HEK293 (cell line): ENCODE measurements around the gene DOCK1.

Experiments
- CTCF ChIA-PET: fragments of 350-600 bp; formaldehyde crosslinking; extraction: SDS; loops from one replicate; lab custom pipeline; 2021; ENCODE audit warnings: antibody characterized with exemption; lab: Yijun Ruan, JAX
- POLR2A ChIA-PET: fragments of 300-600 bp; formaldehyde crosslinking; extraction: SDS; loops from one replicate; lab custom pipeline; 2020; ENCODE audit warnings: antibody characterized with exemption, inconsistent platforms; lab: Yijun Ruan, JAX
- H3K27ac ChIP-seq: fragments of 200-500 bp; sonication (Bioruptor generic); 2 replicates; pipeline ENCODE4 v1.5.1; 2014; ENCODE audit warnings: low read depth, low read length, control low read depth, inconsistent platforms; ENCODE audit errors: extremely low read depth
- H3K36me3 ChIP-seq, 2 experiments: fragments of 200-500 bp in 1 of 2; sonication (Bioruptor generic) in 1 of 2; 1 replicate in 1 of 2; 2 replicates in 1 of 2; pipeline ENCODE4 v1.5.1; 2014 to 2017; ENCODE audit warnings: inconsistent platforms in 2 of 2, low read length in 2 of 2; ENCODE audit not compliant: control insufficient read depth in 2 of 2, insufficient read depth in 1 of 2
- H3K4me1 ChIP-seq: fragments of 200-500 bp; sonication (Bioruptor generic); 2 replicates; pipeline ENCODE4 v1.5.1; 2014; ENCODE audit warnings: mild to moderate bottlenecking, low read length, inconsistent platforms; ENCODE audit not compliant: control insufficient read depth, insufficient read depth
- H3K4me3 ChIP-seq: 2 replicates; pipeline ENCODE4 v1.5.1; 2011; ENCODE audit warnings: low read depth, mild to moderate bottlenecking, control low read depth, low read length, moderate library complexity
- H3K9me3 ChIP-seq: fragments of 200-500 bp; sonication (Bioruptor generic); 2 replicates; pipeline ENCODE4 v1.5.1; 2014; ENCODE audit warnings: low read depth, low read length, inconsistent platforms; ENCODE audit not compliant: control insufficient read depth, insufficient read depth
- EGR2 ChIP-seq: fragments of 450-650 bp; formaldehyde crosslinking; IDR thresholded peaks from 2 replicates; pipeline ENCODE4 v1.5.1; 2016; ENCODE audit warnings: low read depth, missing biosample characterization, missing genetic modification characterization
- FEZF1 ChIP-seq: fragments of 450-650 bp; formaldehyde crosslinking; IDR thresholded peaks from 2 replicates; pipeline ENCODE4 v1.5.1; 2016; ENCODE audit warnings: missing biosample characterization, missing genetic modification characterization
- KLF7 ChIP-seq: fragments of 450-650 bp; formaldehyde crosslinking; IDR thresholded peaks from 2 replicates; pipeline ENCODE4 v1.5.1; 2016; ENCODE audit warnings: missing biosample characterization, missing genetic modification characterization, borderline replicate concordance
- OSR2 ChIP-seq: fragments of 450-650 bp; formaldehyde crosslinking; IDR thresholded peaks from 2 replicates; pipeline ENCODE4 v1.5.1; 2016; ENCODE audit warnings: missing biosample characterization, missing genetic modification characterization
- PRDM1 ChIP-seq: fragments of 450-650 bp; formaldehyde crosslinking; IDR thresholded peaks from 2 replicates; pipeline ENCODE4; 2016; ENCODE audit warnings: missing biosample characterization, missing genetic modification characterization
- YY2 ChIP-seq: fragments of 450-650 bp; formaldehyde crosslinking; IDR thresholded peaks from 2 replicates; pipeline ENCODE4 v1.5.1; 2016; ENCODE audit warnings: missing biosample characterization, missing genetic modification characterization
- ZNF114 ChIP-seq: fragments of 450-650 bp; formaldehyde crosslinking; IDR thresholded peaks from 2 replicates; pipeline ENCODE4 v1.5.0; 2017; ENCODE audit warnings: missing biosample characterization, missing genetic modification characterization
- ZNF133 ChIP-seq: fragments of 450-650 bp; formaldehyde crosslinking; IDR thresholded peaks from 2 replicates; pipeline ENCODE4 v1.5.1; 2016; ENCODE audit warnings: missing biosample characterization, missing genetic modification characterization
- ZNF221 ChIP-seq: fragments of 450-650 bp; formaldehyde crosslinking; IDR thresholded peaks from 2 replicates; pipeline ENCODE4 v1.5.1; 2017; ENCODE audit warnings: missing biosample characterization, missing genetic modification characterization, borderline replicate concordance
- ZNF292 ChIP-seq: fragments of 450-650 bp; formaldehyde crosslinking; IDR thresholded peaks from 2 replicates; pipeline ENCODE4 v1.5.1; 2016; ENCODE audit warnings: low read depth, missing biosample characterization, missing genetic modification characterization, borderline replicate concordance
- ZNF48 ChIP-seq: fragments of 450-650 bp; formaldehyde crosslinking; IDR thresholded peaks from 2 replicates; pipeline ENCODE4 v1.5.1; 2016; ENCODE audit warnings: missing biosample characterization, missing genetic modification characterization
- ZNF529 ChIP-seq: fragments of 450-650 bp; formaldehyde crosslinking; IDR thresholded peaks from 2 replicates; pipeline ENCODE4 v1.5.1; 2017; ENCODE audit warnings: missing genetic modification characterization, missing biosample characterization; ENCODE audit not compliant: insufficient replicate concordance
- ZNF555 ChIP-seq: fragments of 450-650 bp; formaldehyde crosslinking; conservative IDR thresholded peaks from 2 replicates; pipeline ENCODE4 v1.5.1; 2017; ENCODE audit warnings: missing biosample characterization, mild to moderate bottlenecking, missing genetic modification characterization, inconsistent platforms
- ZNF629 ChIP-seq: fragments of 450-650 bp; formaldehyde crosslinking; IDR thresholded peaks from 2 replicates; pipeline ENCODE4 v1.5.1; 2017; ENCODE audit warnings: missing biosample characterization, missing genetic modification characterization
- ZNF654 ChIP-seq: fragments of 450-650 bp; formaldehyde crosslinking; IDR thresholded peaks from 2 replicates; pipeline ENCODE4 v1.5.1; 2016; ENCODE audit warnings: low read depth, missing biosample characterization, missing genetic modification characterization
- ZNF664 ChIP-seq: fragments of 450-650 bp; formaldehyde crosslinking; IDR thresholded peaks from 2 replicates; pipeline ENCODE4 v1.5.1; 2016; ENCODE audit warnings: missing biosample characterization, missing genetic modification characterization
- ZNF768 ChIP-seq: fragments of 450-650 bp; formaldehyde crosslinking; IDR thresholded peaks from 2 replicates; pipeline ENCODE4 v1.5.1; 2018; ENCODE audit warnings: missing biosample characterization, mild to moderate bottlenecking, missing genetic modification characterization
- ZNF830 ChIP-seq: fragments of 450-650 bp; IDR thresholded peaks from 2 replicates; pipeline ENCODE4 v1.5.0; 2018; ENCODE audit warnings: missing biosample characterization, missing genetic modification characterization, low read depth, mild to moderate bottlenecking, moderate library complexity
- TF ChIP-seq, protein P1 (sequence below): fragments of 450-650 bp; formaldehyde crosslinking; IDR thresholded peaks from 2 replicates; pipeline ENCODE4 v1.5.1; 2016; ENCODE audit warnings: missing biosample characterization, missing genetic modification characterization
- TF ChIP-seq, protein P2 (sequence below): fragments of 450-650 bp; formaldehyde crosslinking; IDR thresholded peaks from 2 replicates; pipeline ENCODE4 v1.5.1; 2016; ENCODE audit warnings: missing biosample characterization, missing genetic modification characterization, borderline replicate concordance
- TF ChIP-seq, protein P3 (sequence below): fragments of 450-650 bp; formaldehyde crosslinking; conservative IDR thresholded peaks from 2 replicates; pipeline ENCODE4 v1.5.1; 2016; ENCODE audit warnings: low read depth, missing biosample characterization, missing genetic modification characterization

Gene DOCK1

DNA sequence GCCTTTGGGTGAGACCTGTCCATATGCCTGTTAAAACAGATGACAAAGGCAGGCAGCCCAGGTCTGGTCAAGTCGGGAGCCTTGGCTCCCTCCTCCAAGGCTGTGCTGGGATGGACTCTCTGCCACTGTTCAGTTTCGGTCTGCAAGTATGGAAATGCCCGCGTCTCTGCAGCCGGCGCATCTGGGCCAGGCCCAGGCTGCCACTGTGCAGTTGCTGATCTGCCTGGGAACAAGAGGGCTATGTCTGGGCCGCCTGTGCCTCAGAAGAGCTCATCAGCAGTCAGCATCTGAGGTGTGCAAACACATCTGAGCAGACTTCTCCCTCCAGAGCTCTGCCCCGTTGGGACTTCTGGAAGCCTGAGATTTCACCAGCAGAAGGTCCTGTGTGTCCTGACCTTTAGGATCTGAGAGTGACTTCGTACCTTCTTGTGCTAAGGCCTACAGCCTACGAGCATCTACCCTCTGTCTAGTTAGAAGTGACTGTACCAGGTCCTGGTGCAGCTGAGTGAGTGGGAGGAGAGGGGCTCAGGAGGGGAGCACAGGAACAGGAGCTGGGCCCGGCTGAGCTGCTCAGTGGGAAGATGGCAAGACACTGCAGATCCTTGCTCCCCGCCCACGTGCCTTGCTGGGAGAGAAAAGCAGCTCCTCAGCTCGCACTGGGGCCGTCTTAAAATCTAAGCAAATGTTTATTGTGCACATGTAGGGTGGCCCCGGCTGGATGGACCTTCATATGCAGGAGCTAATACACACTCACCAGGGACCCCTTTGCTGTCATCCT is 50.9 kb downstream of the DOCK1 start (continued):
- TF ChIP-seq, protein P1, sequence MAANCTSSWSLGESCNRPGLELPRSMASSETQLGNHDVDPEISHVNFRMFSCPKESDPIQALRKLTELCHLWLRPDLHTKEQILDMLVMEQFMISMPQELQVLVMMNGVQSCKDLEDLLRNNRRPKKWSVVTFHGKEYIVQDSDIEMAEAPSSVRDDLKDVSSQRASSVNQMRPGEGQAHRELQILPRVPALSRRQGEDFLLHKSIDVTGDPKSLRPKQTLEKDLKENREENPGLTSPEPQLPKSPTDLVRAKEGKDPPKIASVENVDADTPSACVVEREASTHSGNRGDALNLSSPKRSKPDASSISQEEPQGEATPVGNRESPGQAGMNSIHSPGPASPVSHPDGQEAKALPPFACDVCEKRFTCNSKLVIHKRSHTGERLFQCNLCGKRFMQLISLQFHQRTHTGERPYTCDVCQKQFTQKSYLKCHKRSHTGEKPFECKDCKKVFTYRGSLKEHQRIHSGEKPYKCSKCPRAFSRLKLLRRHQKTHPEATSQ (tag by site-specific recombination): no peak
- TF ChIP-seq FEZF1 (tag by site-specific recombination): no peak

DNA sequence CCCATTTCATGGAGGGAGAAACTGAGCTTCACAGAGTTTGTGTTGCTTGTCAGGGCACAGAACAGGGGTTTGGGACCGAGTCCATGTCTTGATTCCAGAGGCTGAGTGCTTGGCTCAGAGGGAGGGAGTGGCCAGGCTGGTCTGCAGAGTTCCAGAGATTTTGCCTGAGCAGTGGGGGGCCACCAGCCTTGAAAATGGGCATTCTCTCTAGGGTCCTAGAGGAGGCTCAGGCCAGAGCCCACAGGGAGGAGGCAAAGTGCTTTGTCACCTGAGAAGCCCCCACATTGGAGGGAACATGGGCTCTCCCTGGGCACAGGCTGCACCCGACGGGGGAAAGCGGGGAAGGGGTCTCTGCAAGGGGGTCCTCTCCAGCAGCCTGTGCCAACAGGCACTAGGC is 51.5 kb downstream of the DOCK1 start:
- CTCF ChIA-PET: interaction anchor here (1.0 kb wide), 1 partner anchor 12 kb away, joined by 3 read pairs; no protein-coding TSS in a partner anchor
- TF ChIP-seq KLF7 (tag by site-specific recombination) (no peak), PRDM1 (tag by site-specific recombination) (no peak), ZNF654 (tag by site-specific recombination) (no peak), ZNF48 (tag by site-specific recombination) (no peak)
- TF ChIP-seq, all 188 proteins: peak for 0
- H3K4me1 ChIP-seq: no peaks in the 10 kb centered on the region
- H3K36me3 ChIP-seq: peaks cover 0 to 3% of the 10 kb centered on the region in 2 experiments; a peak in 1 of 3 replicates
- H3K27ac ChIP-seq: no peak overlapping the region
- no peaks in the 10 kb centered on the region for H3K9me3 ChIP-seq
- H3K4me3 ChIP-seq: no peak overlapping the region
- POLR2A ChIA-PET: no interaction called here

DNA sequence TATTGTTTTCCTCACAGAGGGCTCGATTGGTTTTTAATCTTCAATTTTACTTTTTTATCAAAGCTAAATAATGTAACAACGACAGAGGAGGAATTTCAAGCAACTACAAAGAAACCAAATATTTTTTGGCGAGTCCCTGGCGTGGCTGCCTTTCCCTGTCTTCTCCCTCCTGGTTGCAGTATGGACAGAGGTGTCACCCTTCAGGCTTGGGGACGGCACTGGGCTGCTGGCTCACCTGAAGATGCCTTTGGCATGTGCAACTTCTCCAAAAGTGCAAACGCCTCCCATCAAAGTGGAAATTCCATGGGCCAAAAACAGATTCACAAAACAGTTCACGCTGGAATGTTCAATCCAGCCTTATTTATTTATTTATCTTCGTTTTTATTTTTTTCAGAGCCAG is 51.9 kb downstream of the DOCK1 start:
- peaks cover 0 to 3% of the 10 kb centered on the region in 2 experiments; a peak in 1 of 3 replicates for H3K36me3 ChIP-seq
- ChIA-PET POLR2A (no interaction called here), CTCF (interaction anchor here (1.0 kb wide), 1 partner anchor 13 kb away, joined by 3 read pairs; no protein-coding TSS in a partner anchor)
- H3K27ac ChIP-seq: no peak overlapping the region
- H3K9me3 ChIP-seq: no peaks in the 10 kb centered on the region
- H3K4me3 ChIP-seq: no peak overlapping the region
- H3K4me1 ChIP-seq: no peaks in the 10 kb centered on the region
- TF ChIP-seq, protein P2, sequence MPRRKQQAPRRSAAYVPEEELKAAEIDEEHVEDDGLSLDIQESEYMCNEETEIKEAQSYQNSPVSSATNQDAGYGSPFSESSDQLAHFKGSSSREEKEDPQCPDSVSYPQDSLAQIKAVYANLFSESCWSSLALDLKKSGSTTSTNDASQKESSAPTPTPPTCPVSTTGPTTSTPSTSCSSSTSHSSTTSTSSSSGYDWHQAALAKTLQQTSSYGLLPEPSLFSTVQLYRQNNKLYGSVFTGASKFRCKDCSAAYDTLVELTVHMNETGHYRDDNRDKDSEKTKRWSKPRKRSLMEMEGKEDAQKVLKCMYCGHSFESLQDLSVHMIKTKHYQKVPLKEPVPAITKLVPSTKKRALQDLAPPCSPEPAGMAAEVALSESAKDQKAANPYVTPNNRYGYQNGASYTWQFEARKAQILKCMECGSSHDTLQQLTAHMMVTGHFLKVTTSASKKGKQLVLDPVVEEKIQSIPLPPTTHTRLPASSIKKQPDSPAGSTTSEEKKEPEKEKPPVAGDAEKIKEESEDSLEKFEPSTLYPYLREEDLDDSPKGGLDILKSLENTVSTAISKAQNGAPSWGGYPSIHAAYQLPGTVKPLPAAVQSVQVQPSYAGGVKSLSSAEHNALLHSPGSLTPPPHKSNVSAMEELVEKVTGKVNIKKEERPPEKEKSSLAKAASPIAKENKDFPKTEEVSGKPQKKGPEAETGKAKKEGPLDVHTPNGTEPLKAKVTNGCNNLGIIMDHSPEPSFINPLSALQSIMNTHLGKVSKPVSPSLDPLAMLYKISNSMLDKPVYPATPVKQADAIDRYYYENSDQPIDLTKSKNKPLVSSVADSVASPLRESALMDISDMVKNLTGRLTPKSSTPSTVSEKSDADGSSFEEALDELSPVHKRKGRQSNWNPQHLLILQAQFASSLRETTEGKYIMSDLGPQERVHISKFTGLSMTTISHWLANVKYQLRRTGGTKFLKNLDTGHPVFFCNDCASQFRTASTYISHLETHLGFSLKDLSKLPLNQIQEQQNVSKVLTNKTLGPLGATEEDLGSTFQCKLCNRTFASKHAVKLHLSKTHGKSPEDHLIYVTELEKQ (tag by site-specific recombination): no peak
- TF ChIP-seq ZNF664 (tag by site-specific recombination) (no peak), EGR2 (tag by site-specific recombination) (no peak), ZNF555 (tag by site-specific recombination) (no peak), ZNF629 (no peak), ZNF768 (tag by site-specific recombination) (no peak), ZNF114 (tag by site-specific recombination) (no peak), ZNF133 (tag by site-specific recombination) (no peak), YY2 (tag by site-specific recombination) (no peak), ZNF529 (tag by site-specific recombination) (no peak), ZNF292 (tag by site-specific recombination) (no peak), ZNF221 (tag by site-specific recombination) (no peak), OSR2 (tag by site-specific recombination) (no peak), ZNF830 (tag by site-specific recombination) (no peak)
- TF ChIP-seq, protein P1 (tag by site-specific recombination): no peak
- TF ChIP-seq, protein P3, sequence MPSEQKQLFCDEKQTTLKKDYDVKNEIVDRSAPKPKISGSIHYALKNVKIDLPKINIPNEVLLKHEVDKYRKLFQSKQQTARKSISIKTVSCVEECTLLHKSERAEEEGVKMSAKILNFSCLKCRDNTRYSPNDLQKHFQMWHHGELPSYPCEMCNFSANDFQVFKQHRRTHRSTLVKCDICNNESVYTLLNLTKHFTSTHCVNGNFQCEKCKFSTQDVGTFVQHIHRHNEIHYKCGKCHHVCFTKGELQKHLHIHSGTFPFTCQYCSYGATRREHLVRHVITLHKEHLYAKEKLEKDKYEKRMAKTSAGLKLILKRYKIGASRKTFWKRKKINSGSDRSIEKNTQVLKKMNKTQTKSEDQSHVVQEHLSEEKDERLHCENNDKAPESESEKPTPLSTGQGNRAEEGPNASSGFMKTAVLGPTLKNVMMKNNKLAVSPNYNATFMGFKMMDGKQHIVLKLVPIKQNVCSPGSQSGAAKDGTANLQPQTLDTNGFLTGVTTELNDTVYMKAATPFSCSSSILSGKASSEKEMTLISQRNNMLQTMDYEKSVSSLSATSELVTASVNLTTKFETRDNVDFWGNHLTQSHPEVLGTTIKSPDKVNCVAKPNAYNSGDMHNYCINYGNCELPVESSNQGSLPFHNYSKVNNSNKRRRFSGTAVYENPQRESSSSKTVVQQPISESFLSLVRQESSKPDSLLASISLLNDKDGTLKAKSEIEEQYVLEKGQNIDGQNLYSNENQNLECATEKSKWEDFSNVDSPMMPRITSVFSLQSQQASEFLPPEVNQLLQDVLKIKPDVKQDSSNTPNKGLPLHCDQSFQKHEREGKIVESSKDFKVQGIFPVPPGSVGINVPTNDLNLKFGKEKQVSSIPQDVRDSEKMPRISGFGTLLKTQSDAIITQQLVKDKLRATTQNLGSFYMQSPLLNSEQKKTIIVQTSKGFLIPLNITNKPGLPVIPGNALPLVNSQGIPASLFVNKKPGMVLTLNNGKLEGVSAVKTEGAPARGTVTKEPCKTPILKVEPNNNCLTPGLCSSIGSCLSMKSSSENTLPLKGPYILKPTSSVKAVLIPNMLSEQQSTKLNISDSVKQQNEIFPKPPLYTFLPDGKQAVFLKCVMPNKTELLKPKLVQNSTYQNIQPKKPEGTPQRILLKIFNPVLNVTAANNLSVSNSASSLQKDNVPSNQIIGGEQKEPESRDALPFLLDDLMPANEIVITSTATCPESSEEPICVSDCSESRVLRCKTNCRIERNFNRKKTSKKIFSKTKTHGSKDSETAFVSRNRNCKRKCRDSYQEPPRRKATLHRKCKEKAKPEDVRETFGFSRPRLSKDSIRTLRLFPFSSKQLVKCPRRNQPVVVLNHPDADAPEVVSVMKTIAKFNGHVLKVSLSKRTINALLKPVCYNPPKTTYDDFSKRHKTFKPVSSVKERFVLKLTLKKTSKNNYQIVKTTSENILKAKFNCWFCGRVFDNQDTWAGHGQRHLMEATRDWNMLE (tag by site-specific recombination): no peak
